Type B pancreatic cell (in vitro differentiated cells): ENCODE measurements around the gene ARHGDIB. TPM values are rescaled to one million over a fixed set of nuclear protein-coding genes. Genes with fewer than 3 reads are reported as not detected.

Experiments
- DNase-seq: peaks from one replicate; pipeline ENCODE4 v3.0.0; 2021; ENCODE audit warnings: mixed read lengths; ENCODE audit not compliant: unreplicated experiment; ENCODE audit errors: extremely low spot score
- H3K27ac Mint-ChIP-seq: 2 replicates; pipeline ENCODE4 v1.8.0; 2021; ENCODE audit warnings: mild to moderate bottlenecking, mixed read lengths
- H3K27me3 Mint-ChIP-seq: 2 replicates; pipeline ENCODE4 v1.8.0; 2021; ENCODE audit warnings: mixed read lengths
- H3K36me3 Mint-ChIP-seq: 2 replicates; pipeline ENCODE4 v1.8.0; 2021; ENCODE audit warnings: mixed read lengths
- H3K4me1 Mint-ChIP-seq: one replicate; pipeline ENCODE4 v1.8.0; 2021; ENCODE audit warnings: mixed read lengths; ENCODE audit not compliant: unreplicated experiment
- H3K4me3 Mint-ChIP-seq: 2 replicates; pipeline ENCODE4 v1.8.0; 2021; ENCODE audit warnings: mild to moderate bottlenecking, mixed read lengths
- H3K9me3 Mint-ChIP-seq: 2 replicates; pipeline ENCODE4 v1.8.0; 2021; ENCODE audit warnings: mixed read lengths
- CTCF ChIP-seq: fragments of 200-600 bp; sonication (generic); conservative IDR thresholded peaks from 2 replicates; pipeline ENCODE4 v1.5.0; 2021; ENCODE audit warnings: antibody characterized with exemption, mild to moderate bottlenecking
- total RNA-seq: library from RNA; stranded (reverse); gene quantifications from 2 replicates; pipeline ENCODE4 v1.2.1, GENCODE V29; 2021; ENCODE audit warnings: low replicate concordance

The ARHGDIB gene
- total RNA-seq, 1 donor from 2014 or later, result 17.0 TPM

GRCh38 chr12:14946162-14946561 lies 15.2 kb downstream of the ARHGDIB start:
- DNase-seq, result no peak
- Mint-ChIP-seq H3K4me3 (no peak overlapping the region), H3K4me1 (peaks cover 19% of the 10 kb centered on the region), H3K27me3 (no peaks in the 10 kb centered on the region), H3K27ac (no peak overlapping the region), H3K36me3 (peaks cover 36% of the 10 kb centered on the region), H3K9me3 (peaks cover 10% of the 10 kb centered on the region)
- TF ChIP-seq CTCF, result no peak

- peaks cover 36% of the 10 kb centered on the region for H3K36me3 Mint-ChIP-seq
Measured at GRCh38 chr12:14942196-14942931, 19.0 kb downstream of the ARHGDIB start.

GRCh38 chr12:14941369-14941768 lies 20.0 kb downstream of the ARHGDIB start:
- Mint-ChIP-seq H3K36me3 (peaks cover 38% of the 10 kb centered on the region), H3K4me1 (peaks cover 13% of the 10 kb centered on the region), H3K9me3 (peaks cover 23% of the 10 kb centered on the region), H3K27me3 (no peaks in the 10 kb centered on the region), H3K27ac (no peak overlapping the region), H3K4me3 (no peak overlapping the region)
- TF ChIP-seq CTCF, result no peak
- no peak for DNase-seq

More at GRCh38 chr12:14942196-14942931, 19.0 kb downstream of the ARHGDIB start:
- Mint-ChIP-seq H3K27me3 (no peaks in the 10 kb centered on the region), H3K4me3 (no peak overlapping the region), H3K27ac (no peak overlapping the region), H3K9me3 (peaks cover 18% of the 10 kb centered on the region), H3K4me1 (peaks cover 9% of the 10 kb centered on the region)
- no peak for TF ChIP-seq CTCF
- DNase-seq, result no peak

- H3K36me3 Mint-ChIP-seq, result peaks cover 27% of the 10 kb centered on the region
- peaks cover 23% of the 10 kb centered on the region for H3K9me3 Mint-ChIP-seq
- H3K4me3 Mint-ChIP-seq, result no peak within 1 kb of the TSS
- DNase-seq, result no peak
- H3K27me3 Mint-ChIP-seq, result no peaks in the 10 kb centered on the region
- no peak for TF ChIP-seq CTCF
- H3K27ac Mint-ChIP-seq, result no peak within 1 kb of the TSS
- peaks cover 12% of the 10 kb centered on the region for H3K4me1 Mint-ChIP-seq
Measured at GRCh38 chr12:14938301-14938700, 23.1 kb downstream of the ARHGDIB start, which contains the start of gene ERP27. Gene ERP27, minus strand, starts transcription at chr12:14938537. Its CDS starts 29 bp downstream, at chr12:14938508.

- no peak overlapping the region for H3K27ac Mint-ChIP-seq
- DNase-seq, result no peak
- peaks cover 23% of the 10 kb centered on the region for H3K9me3 Mint-ChIP-seq
- H3K27me3 Mint-ChIP-seq, result no peaks in the 10 kb centered on the region
- peaks cover 12% of the 10 kb centered on the region for H3K4me1 Mint-ChIP-seq
- peak; percentile 31 for TF ChIP-seq CTCF
- H3K36me3 Mint-ChIP-seq, result peaks cover 29% of the 10 kb centered on the region
- no peak overlapping the region for H3K4me3 Mint-ChIP-seq
Measured at GRCh38 chr12:14937689-14938088, 23.7 kb downstream of the ARHGDIB start.
